ENCODE results near the gene SRP68.
"Not testable (repeated sequence)": the region's sequence is repeated elsewhere in the genome, so short reads cannot be mapped to it uniquely, and the experiment has no call there.

Gene SRP68

GRCh38 chr17:76076146-76076764 lies 3.9 kb upstream of the SRP68 start:
- H3K4me1 ChIP-seq: peaks cover 65 to 78% (median 73%) of the 10 kb centered on the region in 10 experiments
- H3K27me3 ChIP-seq: peaks cover 69 to 80% (median 75%) of the 10 kb centered on the region in 11 experiments
- no peaks in the 10 kb centered on the region for H3K36me3 ChIP-seq
- peak overlapping the region in 1 of 11 experiments; percentile 45; a peak in 2 of 22 replicates for H3K9ac ChIP-seq
- no peak overlapping the region for H3K27ac ChIP-seq
- H3K4me3 ChIP-seq: peak overlapping the region; percentile 25 to 64 (median 45); a peak in 19 of 20 replicates
- H3K4me2 ChIP-seq: peak overlapping the region; percentile 72 to 94 (median 89)
- TF ChIP-seq Cebpa-rat (IDR thresholded peaks at IDR 0.05): no peak
- no peaks in the 10 kb centered on the region for H3K9me3 ChIP-seq (replicated peaks in 1 of 11)
- H4K20me1 ChIP-seq: peaks cover 0 to 67% (median 18%) of the 10 kb centered on the region in 11 experiments; a peak in 17 of 22 replicates

- Histone ChIP-seq H3K9ac (no peak overlapping the region), H3K4me2 (peak overlapping the region; percentile 72 to 94 (median 89)), H3K27ac (no peak overlapping the region), H3K4me1 (peaks cover 70 to 80% (median 76%) of the 10 kb centered on the region in 10 experiments), H3K9me3 (replicated peaks in 1 of 11) (no peaks in the 10 kb centered on the region), H3K36me3 (peaks cover 0 to 3% (median 0%) of the 10 kb centered on the region in 11 experiments; a peak in 4 of 22 replicates), H3K4me3 (peak overlapping the region in 6 of 10 experiments; percentile 42 to 64 (median 47); a peak in 8 of 20 replicates), H3K27me3 (peaks cover 69 to 74% (median 73%) of the 10 kb centered on the region in 11 experiments), H4K20me1 (peaks cover 0 to 65% (median 22%) of the 10 kb centered on the region in 11 experiments; a peak in 18 of 22 replicates)
- no peak for TF ChIP-seq Cebpa-rat (IDR thresholded peaks at IDR 0.05)
These were observed 3.2 kb upstream of the SRP68 start for GRCh38 chr17:76075364-76076145.

DNA sequence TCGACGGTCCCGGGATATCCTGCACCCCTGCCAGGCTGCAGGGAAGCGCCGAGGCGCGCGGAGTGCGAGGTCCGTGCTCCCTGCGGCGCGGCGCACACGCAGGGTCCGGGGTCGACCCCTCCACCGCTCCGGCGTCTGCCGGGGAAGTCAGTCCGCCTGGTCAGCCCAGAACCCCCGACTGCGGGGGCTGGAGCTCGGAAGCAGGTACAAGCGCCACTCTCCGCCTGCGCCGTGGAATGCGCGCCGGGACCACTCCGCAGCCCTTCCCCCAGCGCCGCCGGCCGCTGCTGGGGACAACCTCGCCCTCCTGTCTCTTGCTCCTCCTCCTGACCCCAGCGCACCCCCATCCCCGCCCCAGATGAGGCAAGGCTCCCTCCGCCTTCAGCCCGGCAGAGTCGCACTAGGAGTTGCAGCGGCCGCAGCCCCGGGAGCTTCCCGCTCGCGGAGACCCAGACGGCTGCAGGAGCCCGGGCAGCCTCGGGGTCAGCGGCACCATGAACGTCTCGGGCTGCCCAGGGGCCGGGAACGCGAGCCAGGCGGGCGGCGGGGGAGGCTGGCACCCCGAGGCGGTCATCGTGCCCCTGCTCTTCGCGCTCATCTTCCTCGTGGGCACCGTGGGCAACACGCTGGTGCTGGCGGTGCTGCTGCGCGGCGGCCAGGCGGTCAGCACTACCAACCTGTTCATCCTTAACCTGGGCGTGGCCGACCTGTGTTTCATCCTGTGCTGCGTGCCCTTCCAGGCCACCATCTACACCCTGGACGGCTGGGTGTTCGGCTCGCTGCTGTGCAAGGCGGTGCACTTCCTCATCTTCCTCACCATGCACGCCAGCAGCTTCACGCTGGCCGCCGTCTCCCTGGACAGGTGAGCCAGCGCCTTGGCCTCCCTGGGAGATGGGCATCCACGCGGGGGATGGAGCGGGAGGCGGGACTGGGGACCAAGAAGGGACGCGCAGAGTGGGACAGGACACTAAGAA lies 2.4 kb upstream of the SRP68 start, which contains the start of gene GALR2:
TSS of gene GALR2 (plus strand) at position 392 of the 974 bp plus-strand sequence. CDS start at position 495, 103 bp downstream.
- Histone ChIP-seq H3K27me3 (peaks cover 64 to 65% (median 64%) of the 10 kb centered on the region in 11 experiments), H3K9me3 (replicated peaks in 1 of 11) (no peaks in the 10 kb centered on the region), H3K27ac (no peak within 1 kb of the TSS), H3K4me1 (peaks cover 66 to 78% (median 73%) of the 10 kb centered on the region in 10 experiments), H3K4me2 (peak within 1 kb of the TSS; percentile 72 to 94 (median 89); a peak in 20 of 22 replicates), H4K20me1 (peaks cover 4 to 65% (median 23%) of the 10 kb centered on the region in 11 experiments; a peak in 17 of 22 replicates), H3K36me3 (peaks cover 3 to 12% (median 8%) of the 10 kb centered on the region in 11 experiments; a peak in 12 of 22 replicates), H3K9ac (no peak within 1 kb of the TSS), H3K4me3 (peak within 1 kb of the TSS in 6 of 10 experiments; percentile 6 to 64 (median 46); a peak in 6 of 20 replicates)
- no peak for TF ChIP-seq Cebpa-rat (IDR thresholded peaks at IDR 0.05)

GRCh38 chr17:76071531-76072147 lies 678 bp downstream of the SRP68 start:
- no peaks in the 10 kb centered on the region for H3K9me3 ChIP-seq (replicated peaks in 1 of 11)
- H3K9ac ChIP-seq: peak overlapping the region; percentile 83 to 94 (median 92)
- peak overlapping the region; percentile 75 to 88 (median 83) for H3K27ac ChIP-seq
- peaks cover 15 to 67% (median 41%) of the 10 kb centered on the region in 11 experiments; a peak in 19 of 22 replicates for H4K20me1 ChIP-seq
- H3K4me1 ChIP-seq: peaks cover 36 to 49% (median 43%) of the 10 kb centered on the region in 10 experiments
- peak overlapping the region; percentile 78 to 99 (median 91) for H3K4me2 ChIP-seq
- H3K27me3 ChIP-seq: peaks cover 33 to 35% (median 34%) of the 10 kb centered on the region in 11 experiments
- H3K36me3 ChIP-seq: peaks cover 33 to 42% (median 38%) of the 10 kb centered on the region in 11 experiments
- peak overlapping the region; percentile 72 to 98 (median 88) for H3K4me3 ChIP-seq
- no peak for TF ChIP-seq Cebpa-rat (IDR thresholded peaks at IDR 0.05)

DNA sequence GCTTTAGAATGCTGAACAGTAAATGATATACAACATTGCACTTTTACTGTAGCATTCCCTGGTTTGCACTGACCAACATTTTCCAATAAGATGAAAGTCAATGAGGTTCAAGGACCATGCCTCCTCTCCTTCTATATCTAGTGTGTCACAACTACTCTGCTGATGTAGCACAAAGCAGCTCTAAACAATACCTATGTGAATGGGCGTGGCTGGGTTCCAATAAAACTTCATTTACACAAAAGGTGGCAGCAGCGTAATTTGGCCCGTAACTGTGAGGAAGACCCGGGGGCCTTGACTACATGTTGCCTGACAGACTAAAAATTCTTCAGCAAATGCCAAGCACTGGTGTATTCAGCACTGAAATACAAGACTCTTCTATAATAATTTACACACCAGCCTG lies 6.5 kb downstream of the SRP68 start:
- no peak for TF ChIP-seq Cebpa-rat (IDR thresholded peaks at IDR 0.05)
- Histone ChIP-seq H3K36me3 (peaks cover 88 to 96% (median 93%) of the 10 kb centered on the region in 11 experiments), H3K4me2 (no peak overlapping the region), H3K9me3 (replicated peaks in 1 of 11) (no peaks in the 10 kb centered on the region), H3K4me3 (no peak overlapping the region), H3K4me1 (peaks cover 5 to 12% (median 8%) of the 10 kb centered on the region in 10 experiments), H3K9ac (no peak overlapping the region), H4K20me1 (peaks cover 16 to 58% (median 41%) of the 10 kb centered on the region in 11 experiments; a peak in 18 of 22 replicates), H3K27me3 (no peaks in the 10 kb centered on the region), H3K27ac (no peak overlapping the region)

GRCh38 chr17:76063875-76064546 lies 8.3 kb downstream of the SRP68 start:
- Histone ChIP-seq H3K27ac (no peak overlapping the region), H3K27me3 (no peaks in the 10 kb centered on the region), H3K4me1 (no peaks in the 10 kb centered on the region), H3K36me3 (peaks cover 94 to 96% (median 95%) of the 10 kb centered on the region in 11 experiments), H3K4me3 (no peak overlapping the region), H3K4me2 (no peak overlapping the region), H3K9ac (no peak overlapping the region), H4K20me1 (peaks cover 11 to 46% (median 28%) of the 10 kb centered on the region in 11 experiments; a peak in 17 of 22 replicates), H3K9me3 (replicated peaks in 1 of 11) (no peaks in the 10 kb centered on the region)
- TF ChIP-seq Cebpa-rat (IDR thresholded peaks at IDR 0.05): no peak

- not testable (repeated sequence) for H3K27ac ChIP-seq; H3K4me2 ChIP-seq; H3K9ac ChIP-seq; H3K9me3 ChIP-seq (replicated peaks in 1 of 11); H3K4me3 ChIP-seq; H3K27me3 ChIP-seq
- peaks cover 0 to 38% (median 7%) of the 10 kb centered on the region in 11 experiments; a peak in 12 of 22 replicates for H4K20me1 ChIP-seq
- H3K36me3 ChIP-seq: peaks cover 95 to 97% (median 96%) of the 10 kb centered on the region in 11 experiments
- peaks cover 0 to 14% (median 0%) of the 10 kb centered on the region in 10 experiments; a peak in 7 of 20 replicates for H3K4me1 ChIP-seq
These were observed 14.1 kb downstream of the SRP68 start for GRCh38 chr17:76058264-76058663.

Data from BLaER1 treated with 17β-estradiol and CSF1 and Interleukin-3, amounts not matched to agents 10 nM and 100 nM (cell line).